Caco-2 (cell line): ENCODE data around the gene HLA-F. TPM values are rescaled to one million over a fixed set of nuclear protein-coding genes. Genes with fewer than 3 reads are reported as not detected.

ENCODE experiments used
- BruUV-seq: library from RNA; stranded (reverse); fragments of 400-500 nt; replicated peaks from 2 replicates; lab custom pipeline; 2021; lab: Mats Ljungman, UMichigan
- CTCF ChIA-PET: fragments of 300-600 bp; sonication (Branson Sonifier 250); formaldehyde crosslinking; loops from one replicate; lab custom pipeline; 2022; ENCODE audit warnings: antibody characterized with exemption; lab: Charles Lee
- POLR2A ChIA-PET: fragments of 300-600 bp; sonication (Branson Sonifier 250); formaldehyde crosslinking; loops from one replicate; lab custom pipeline; 2022; ENCODE audit warnings: antibody characterized with exemption; lab: Charles Lee
- DNase-seq, 2 experiments: peaks; one replicate each; pipeline versions ENCODE4 v3.0.0 to v3.0.0-alpha.2; 2020 to 2022
- H3K27me3 ChIP-seq: replicated peaks from 2 replicates; pipeline ENCODE4 v1.6.0; 2011; ENCODE audit warnings: low read length; ENCODE audit not compliant: control insufficient read depth, insufficient read depth
- H3K36me3 ChIP-seq: 2 replicates; pipeline ENCODE4 v1.5.1; 2011; ENCODE audit warnings: low read length; ENCODE audit not compliant: control insufficient read depth, insufficient read depth
- H3K4me1 ChIP-seq: fragments of 250-450 bp; sonication (Bioruptor Pico); 2 replicates; pipeline ENCODE4 v1.5.1; 2020; ENCODE audit warnings: mild to moderate bottlenecking
- H3K4me3 ChIP-seq: 2 replicates; pipeline ENCODE4 v1.5.1; 2011; ENCODE audit warnings: low read depth, mild to moderate bottlenecking, control low read depth, low read length
- H3K9me3 ChIP-seq: fragments of 250-450 bp; sonication (Bioruptor Pico); 2 replicates; pipeline ENCODE4 v1.5.1; 2020; ENCODE audit warnings: mild to moderate bottlenecking, moderate library complexity
- H3K27ac Mint-ChIP-seq: one replicate; pipeline ENCODE4 v1.8.0; 2022; ENCODE audit warnings: mixed read lengths; ENCODE audit not compliant: unreplicated experiment
- H3K27me3 Mint-ChIP-seq: one replicate; pipeline ENCODE4 v1.8.0; 2022; ENCODE audit warnings: mixed read lengths; ENCODE audit not compliant: insufficient read depth, unreplicated experiment
- H3K36me3 Mint-ChIP-seq: one replicate; pipeline ENCODE4 v1.8.0; 2022; ENCODE audit warnings: mild to moderate bottlenecking, mixed read lengths; ENCODE audit not compliant: insufficient read depth, unreplicated experiment
- H3K4me1 Mint-ChIP-seq: one replicate; pipeline ENCODE4 v1.8.0; 2022; ENCODE audit warnings: low read depth, mixed read lengths; ENCODE audit not compliant: unreplicated experiment
- H3K4me3 Mint-ChIP-seq: one replicate; pipeline ENCODE4 v1.8.0; 2022; ENCODE audit warnings: mild to moderate bottlenecking, moderate library complexity, mixed read lengths; ENCODE audit not compliant: unreplicated experiment
- H3K9me3 Mint-ChIP-seq: one replicate; pipeline ENCODE4 v1.8.0; 2022; ENCODE audit warnings: mixed read lengths; ENCODE audit not compliant: unreplicated experiment
- CTCF ChIP-seq, 2 experiments: fragments of 200-600 bp in 1 of 2; IDR thresholded peaks; 1 replicate in 1 of 2; 2 replicates in 1 of 2; pipeline versions ENCODE4 v1.5.1 to v1.8.0; 2011 to 2022; ENCODE audit warnings: antibody characterized with exemption in 1 of 2, control low read depth in 1 of 2, inconsistent platforms in 1 of 2, low read depth in 1 of 2, low read length in 1 of 2, mild to moderate bottlenecking in 1 of 2, moderate library complexity in 1 of 2; ENCODE audit not compliant: insufficient read depth in 1 of 2, severe bottlenecking in 1 of 2, unreplicated experiment in 1 of 2
- intact Hi-C: fragments of 100-400 bp; cut with micrococcal nuclease; formaldehyde crosslinking; loops from one replicate; pipeline ENCODE4 v1.10.0; 2022; ENCODE audit not compliant: unreplicated experiment
- total RNA-seq: library from RNA; stranded (reverse); gene quantifications from 2 replicates; pipeline ENCODE4 v1.2.3, GENCODE V29; 2022

Gene HLA-F
- total RNA-seq, 1 experiment from 2014 or later = 4.7 TPM

DNA sequence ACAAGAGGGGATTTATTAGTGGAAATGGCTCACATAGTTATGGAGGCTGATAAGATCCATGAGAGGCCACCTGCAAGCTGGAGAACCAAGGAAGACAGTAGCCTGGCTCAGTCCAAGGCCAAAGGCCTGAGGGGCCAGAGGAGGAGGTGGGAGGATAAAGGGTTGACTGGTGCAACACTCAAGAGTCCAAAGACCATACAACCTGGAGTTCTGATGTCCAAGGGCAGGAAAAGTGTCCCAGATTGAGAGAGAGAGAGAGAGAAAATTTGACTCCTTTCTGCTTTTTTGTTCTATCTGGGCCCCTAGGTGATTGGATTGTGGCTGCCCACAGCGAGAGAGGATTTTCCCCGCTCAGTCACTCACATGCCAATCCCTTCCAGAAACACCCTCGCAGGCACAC, 8.0 kb downstream of the HLA-F start:
- no peak for TF ChIP-seq CTCF (IDR thresholded peaks at IDR 0.05; ENCODE audit: insufficient read depth in 1 of 2, low read depth in 1 of 2, low read length in 1 of 2, severe bottlenecking in 1 of 2, unreplicated experiment in 1 of 2)
- H3K9me3 Mint-ChIP-seq = no peaks in the 10 kb centered on the region

DNA sequence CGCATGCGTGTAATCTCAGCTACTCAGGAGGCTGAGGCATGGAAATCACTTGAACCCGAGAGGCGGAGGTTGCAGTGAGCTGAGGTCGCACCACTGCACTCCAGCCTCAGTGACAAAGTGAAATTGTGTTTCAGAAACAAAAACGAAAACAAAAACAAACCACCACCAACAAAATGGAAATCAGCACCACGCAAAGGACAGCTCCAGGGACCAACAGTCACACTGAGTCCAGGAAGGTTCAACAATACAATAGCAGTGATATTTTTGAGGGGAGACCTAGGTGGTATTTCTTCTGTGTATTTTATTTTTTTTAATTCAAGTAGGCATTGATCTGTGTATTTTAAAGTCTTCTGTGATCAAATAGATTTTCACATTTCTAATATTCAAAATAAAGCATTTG, 9.8 kb downstream of the HLA-F start:
- H3K27ac Mint-ChIP-seq = no peak overlapping the region
- no TSS peak for BruUV-seq
- ChIA-PET CTCF (no interaction called here), POLR2A (no interaction called here)
- peaks cover 7% of the 10 kb centered on the region for H3K27me3 Mint-ChIP-seq
- H3K4me1 Mint-ChIP-seq = no peaks in the 10 kb centered on the region
- Histone ChIP-seq H3K36me3 (no peaks in the 10 kb centered on the region), H3K27me3 (no peaks in the 10 kb centered on the region), H3K4me3 (no peak overlapping the region), H3K4me1 (no peaks in the 10 kb centered on the region), H3K9me3 (no peaks in the 10 kb centered on the region)
- H3K4me3 Mint-ChIP-seq = no peak overlapping the region
- H3K9me3 Mint-ChIP-seq = no peaks in the 10 kb centered on the region
- intact Hi-C loops = no loop called here
- H3K36me3 Mint-ChIP-seq = no peaks in the 10 kb centered on the region
- DNase-seq = no peak
- TF ChIP-seq CTCF (IDR thresholded peaks at IDR 0.05; ENCODE audit: insufficient read depth in 1 of 2, low read depth in 1 of 2, low read length in 1 of 2, severe bottlenecking in 1 of 2, unreplicated experiment in 1 of 2) = no peak

More for the DNA sequence above, 8.0 kb downstream of the HLA-F start:
- H3K4me1 ChIP-seq = no peaks in the 10 kb centered on the region
- no peaks in the 10 kb centered on the region for H3K36me3 ChIP-seq
- H3K36me3 Mint-ChIP-seq = no peaks in the 10 kb centered on the region
- peaks cover 7% of the 10 kb centered on the region for H3K27me3 Mint-ChIP-seq
- H3K9me3 ChIP-seq = no peaks in the 10 kb centered on the region
- BruUV-seq = no TSS peak
- H3K4me3 Mint-ChIP-seq = no peak overlapping the region
- ChIA-PET POLR2A (interaction anchor here (0.7 kb wide), 1 partner anchor 15 kb away, joined by 4 read pairs; no protein-coding TSS in a partner anchor), CTCF (no interaction called here)
- no peaks in the 10 kb centered on the region for H3K4me1 Mint-ChIP-seq
- no peak overlapping the region for H3K4me3 ChIP-seq
- DNase-seq = no peak
- no peaks in the 10 kb centered on the region for H3K27me3 ChIP-seq
- intact Hi-C loops = no loop called here
- H3K27ac Mint-ChIP-seq = no peak overlapping the region

- Histone ChIP-seq H3K4me1 (no peaks in the 10 kb centered on the region), H3K4me3 (no peak overlapping the region), H3K9me3 (no peaks in the 10 kb centered on the region), H3K27me3 (no peaks in the 10 kb centered on the region), H3K36me3 (no peaks in the 10 kb centered on the region)
- BruUV-seq = no TSS peak
- Mint-ChIP-seq H3K9me3 (no peaks in the 10 kb centered on the region), H3K4me1 (no peaks in the 10 kb centered on the region), H3K27ac (no peak overlapping the region), H3K4me3 (no peak overlapping the region), H3K36me3 (no peaks in the 10 kb centered on the region), H3K27me3 (peaks cover 7% of the 10 kb centered on the region)
- ChIA-PET CTCF (no interaction called here), POLR2A (no interaction called here)
- TF ChIP-seq CTCF (IDR thresholded peaks at IDR 0.05; ENCODE audit: insufficient read depth in 1 of 2, low read depth in 1 of 2, low read length in 1 of 2, severe bottlenecking in 1 of 2, unreplicated experiment in 1 of 2) = no peak
- intact Hi-C loops = no loop called here
- no peak for DNase-seq
Measured at GRCh38 chr6:29734046-29735018, 11.1 kb downstream of the HLA-F start.
